ENCODE data around the gene CDO1. TPM values are rescaled to one million over a fixed set of nuclear protein-coding genes. Genes with fewer than 3 reads are reported as not detected.

Gene CDO1
- total and polyA plus RNA-seq, 9 of the 15 experiments (the other 6 are each of a cell fraction or from before 2014, with no cell fraction given) = 0.16 to 0.22 TPM; not detected in 7

DNA sequence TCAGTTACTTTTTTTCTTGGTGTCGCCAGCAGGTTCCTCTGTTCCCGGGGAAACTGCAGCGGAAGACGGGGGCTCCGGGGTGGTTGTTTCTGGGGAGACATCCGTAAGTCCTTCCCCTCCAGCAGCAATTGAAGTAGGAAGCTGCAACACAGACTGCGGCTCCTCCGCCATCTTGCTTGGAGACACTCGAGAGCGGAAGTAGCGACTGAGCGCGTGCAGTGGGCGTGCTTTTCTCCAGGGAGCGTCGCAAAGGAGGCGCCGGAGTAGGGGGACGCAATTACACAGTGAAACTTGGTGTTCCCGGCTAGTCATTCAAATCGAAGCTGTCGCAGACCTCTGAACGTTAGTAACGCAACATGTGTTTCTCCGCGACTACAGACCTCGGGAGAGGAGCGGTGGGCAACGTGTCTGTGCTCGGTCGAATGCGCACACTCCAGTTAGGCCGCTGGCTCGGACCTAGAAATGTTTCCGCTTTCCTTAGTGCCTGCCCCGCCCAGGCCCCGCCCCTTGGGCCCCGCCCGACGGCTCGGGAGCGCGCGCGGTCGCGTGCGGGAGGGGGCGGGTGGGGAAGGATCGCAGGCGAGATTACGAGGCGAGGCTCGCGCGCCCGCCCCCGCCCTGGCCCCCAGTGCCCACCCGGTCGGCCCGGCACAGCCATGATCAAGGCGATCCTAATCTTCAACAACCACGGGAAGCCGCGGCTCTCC is 25.1 kb upstream of the CDO1 start, which contains the start of the genes AP3S1 and ATG12 (continued):
- no peak for TF ChIP-seq NR1H2 (CRISPR knock-in tag; IDR thresholded peaks at IDR 0.05)
- peak; percentile 25; the same call in 1 of the 2 replicates for TF ChIP-seq BCOR (IDR thresholded peaks at IDR 0.05)
- no peak for TF ChIP-seq NFIX (CRISPR knock-in tag; IDR thresholded peaks at IDR 0.05; ENCODE audit: low read depth)
- TF ChIP-seq ZNF316 (IDR thresholded peaks at IDR 0.05) = no peak
- TF ChIP-seq RHOXF2B (CRISPR knock-in tag; conservative IDR thresholded peaks at IDR 0.05) = no peak
- TF ChIP-seq ZNF695 (CRISPR knock-in tag; IDR thresholded peaks at IDR 0.05) = no peak
- no peak; the same call in 1 of the 2 replicates for TF ChIP-seq FOXJ2 (tag; IDR thresholded peaks at IDR 0.05)
- TF ChIP-seq ZNF766 (CRISPR knock-in tag; conservative IDR thresholded peaks at IDR 0.05) = no peak
- peak; percentile 67 for TF ChIP-seq HNRNPLL (IDR thresholded peaks at IDR 0.05; ENCODE audit: low read depth, low read length, poor library complexity, severe bottlenecking)
- TF ChIP-seq XRCC4 (IDR thresholded peaks at IDR 0.05; ENCODE audit: extremely low read depth, insufficient read depth, insufficient read length) = no peak
- peak; percentile 90 for TF ChIP-seq GTF2E2 (tag; IDR thresholded peaks at IDR 0.05)
- no peak for TF ChIP-seq HEY1 (CRISPR knock-in tag; IDR thresholded peaks at IDR 0.05; ENCODE audit: borderline replicate concordance)
- TF ChIP-seq ZNF551 (CRISPR knock-in tag; IDR thresholded peaks at IDR 0.05) = no peak
- no peak for TF ChIP-seq RCOR1 (IDR thresholded peaks at IDR 0.05; ENCODE audit: borderline replicate concordance in 1 of 2, low read depth in 2 of 2, low read length in 2 of 2)
- TF ChIP-seq, protein P1, sequence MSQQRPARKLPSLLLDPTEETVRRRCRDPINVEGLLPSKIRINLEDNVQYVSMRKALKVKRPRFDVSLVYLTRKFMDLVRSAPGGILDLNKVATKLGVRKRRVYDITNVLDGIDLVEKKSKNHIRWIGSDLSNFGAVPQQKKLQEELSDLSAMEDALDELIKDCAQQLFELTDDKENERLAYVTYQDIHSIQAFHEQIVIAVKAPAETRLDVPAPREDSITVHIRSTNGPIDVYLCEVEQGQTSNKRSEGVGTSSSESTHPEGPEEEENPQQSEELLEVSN (IDR thresholded peaks at IDR 0.05; ENCODE audit: borderline replicate concordance in 1 of 2, extremely low read depth in 1 of 2, insufficient read depth in 1 of 2, insufficient read length in 1 of 2, low read depth in 1 of 2, low read length in 1 of 2, poor library complexity in 1 of 2, severe bottlenecking in 1 of 2) = peak; percentile 53 to 73
- peak; percentile 84 for TF ChIP-seq CREB1 (IDR thresholded peaks at IDR 0.05)
- peak; percentile 81 for TF ChIP-seq CREB1 (CRISPR knock-in tag; IDR thresholded peaks at IDR 0.05)
- TF ChIP-seq, protein P2, sequence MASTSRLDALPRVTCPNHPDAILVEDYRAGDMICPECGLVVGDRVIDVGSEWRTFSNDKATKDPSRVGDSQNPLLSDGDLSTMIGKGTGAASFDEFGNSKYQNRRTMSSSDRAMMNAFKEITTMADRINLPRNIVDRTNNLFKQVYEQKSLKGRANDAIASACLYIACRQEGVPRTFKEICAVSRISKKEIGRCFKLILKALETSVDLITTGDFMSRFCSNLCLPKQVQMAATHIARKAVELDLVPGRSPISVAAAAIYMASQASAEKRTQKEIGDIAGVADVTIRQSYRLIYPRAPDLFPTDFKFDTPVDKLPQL (IDR thresholded peaks at IDR 0.05; ENCODE audit: extremely low read depth, insufficient read length) = no peak
- TF ChIP-seq, protein P3, sequence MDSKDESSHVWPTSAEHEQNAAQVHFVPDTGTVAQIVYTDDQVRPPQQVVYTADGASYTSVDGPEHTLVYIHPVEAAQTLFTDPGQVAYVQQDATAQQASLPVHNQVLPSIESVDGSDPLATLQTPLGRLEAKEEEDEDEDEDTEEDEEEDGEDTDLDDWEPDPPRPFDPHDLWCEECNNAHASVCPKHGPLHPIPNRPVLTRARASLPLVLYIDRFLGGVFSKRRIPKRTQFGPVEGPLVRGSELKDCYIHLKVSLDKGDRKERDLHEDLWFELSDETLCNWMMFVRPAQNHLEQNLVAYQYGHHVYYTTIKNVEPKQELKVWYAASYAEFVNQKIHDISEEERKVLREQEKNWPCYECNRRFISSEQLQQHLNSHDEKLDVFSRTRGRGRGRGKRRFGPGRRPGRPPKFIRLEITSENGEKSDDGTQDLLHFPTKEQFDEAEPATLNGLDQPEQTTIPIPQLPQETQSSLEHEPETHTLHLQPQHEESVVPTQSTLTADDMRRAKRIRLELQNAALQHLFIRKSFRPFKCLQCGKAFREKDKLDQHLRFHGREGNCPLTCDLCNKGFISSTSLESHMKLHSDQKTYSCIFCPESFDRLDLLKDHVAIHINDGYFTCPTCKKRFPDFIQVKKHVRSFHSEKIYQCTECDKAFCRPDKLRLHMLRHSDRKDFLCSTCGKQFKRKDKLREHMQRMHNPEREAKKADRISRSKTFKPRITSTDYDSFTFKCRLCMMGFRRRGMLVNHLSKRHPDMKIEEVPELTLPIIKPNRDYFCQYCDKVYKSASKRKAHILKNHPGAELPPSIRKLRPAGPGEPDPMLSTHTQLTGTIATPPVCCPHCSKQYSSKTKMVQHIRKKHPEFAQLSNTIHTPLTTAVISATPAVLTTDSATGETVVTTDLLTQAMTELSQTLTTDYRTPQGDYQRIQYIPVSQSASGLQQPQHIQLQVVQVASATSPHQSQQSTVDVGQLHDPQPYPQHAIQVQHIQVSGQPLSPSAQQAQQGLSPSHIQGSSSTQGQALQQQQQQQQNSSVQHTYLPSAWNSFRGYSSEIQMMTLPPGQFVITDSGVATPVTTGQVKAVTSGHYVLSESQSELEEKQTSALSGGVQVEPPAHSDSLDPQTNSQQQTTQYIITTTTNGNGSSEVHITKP (IDR thresholded peaks at IDR 0.05; ENCODE audit: partially characterized antibody) = peak; percentile 99
- TF ChIP-seq, protein P4, sequence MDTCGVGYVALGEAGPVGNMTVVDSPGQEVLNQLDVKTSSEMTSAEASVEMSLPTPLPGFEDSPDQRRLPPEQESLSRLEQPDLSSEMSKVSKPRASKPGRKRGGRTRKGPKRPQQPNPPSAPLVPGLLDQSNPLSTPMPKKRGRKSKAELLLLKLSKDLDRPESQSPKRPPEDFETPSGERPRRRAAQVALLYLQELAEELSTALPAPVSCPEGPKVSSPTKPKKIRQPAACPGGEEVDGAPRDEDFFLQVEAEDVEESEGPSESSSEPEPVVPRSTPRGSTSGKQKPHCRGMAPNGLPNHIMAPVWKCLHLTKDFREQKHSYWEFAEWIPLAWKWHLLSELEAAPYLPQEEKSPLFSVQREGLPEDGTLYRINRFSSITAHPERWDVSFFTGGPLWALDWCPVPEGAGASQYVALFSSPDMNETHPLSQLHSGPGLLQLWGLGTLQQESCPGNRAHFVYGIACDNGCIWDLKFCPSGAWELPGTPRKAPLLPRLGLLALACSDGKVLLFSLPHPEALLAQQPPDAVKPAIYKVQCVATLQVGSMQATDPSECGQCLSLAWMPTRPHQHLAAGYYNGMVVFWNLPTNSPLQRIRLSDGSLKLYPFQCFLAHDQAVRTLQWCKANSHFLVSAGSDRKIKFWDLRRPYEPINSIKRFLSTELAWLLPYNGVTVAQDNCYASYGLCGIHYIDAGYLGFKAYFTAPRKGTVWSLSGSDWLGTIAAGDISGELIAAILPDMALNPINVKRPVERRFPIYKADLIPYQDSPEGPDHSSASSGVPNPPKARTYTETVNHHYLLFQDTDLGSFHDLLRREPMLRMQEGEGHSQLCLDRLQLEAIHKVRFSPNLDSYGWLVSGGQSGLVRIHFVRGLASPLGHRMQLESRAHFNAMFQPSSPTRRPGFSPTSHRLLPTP (IDR thresholded peaks at IDR 0.05; ENCODE audit: borderline replicate concordance, extremely low read depth, insufficient read length) = no peak
